GM23338 (cell line): ENCODE data around the gene ZNF331. TPM values are rescaled to one million over a fixed set of nuclear protein-coding genes. Genes with fewer than 3 reads are reported as not detected.

Experiments used
- ATAC-seq: fragments of 200-7000 bp; cut with Tn5 transposase; 3 replicates; pipeline ENCODE4 v1.9.1; 2020
- DNase-seq: peaks from one replicate; pipeline ENCODE4 v3.0.0-alpha.2; 2015; ENCODE audit warnings: low spot score
- H2AFZ ChIP-seq: fragments of 200-600 bp; sonication (generic); 2 replicates; pipeline ENCODE4 v1.8.0; 2016; ENCODE audit warnings: antibody characterized with exemption, mild to moderate bottlenecking, moderate library complexity
- H3F3A ChIP-seq: fragments of 200-600 bp; sonication (generic); replicated peaks from 2 replicates; pipeline ENCODE4 v1.8.0; 2017; ENCODE audit warnings: antibody characterized with exemption, mixed run types, low read depth
- H3K27ac ChIP-seq: fragments of 200-600 bp; sonication (generic); 2 replicates; pipeline ENCODE4 v1.6.1; 2016; ENCODE audit warnings: low read depth
- H3K27me3 ChIP-seq: fragments of 200-600 bp; sonication (generic); 2 replicates; pipeline ENCODE4 v1.8.0; 2016; ENCODE audit warnings: mild to moderate bottlenecking, mixed run types, moderate library complexity; ENCODE audit not compliant: insufficient read depth
- H3K36me3 ChIP-seq: fragments of 200-600 bp; sonication (generic); 2 replicates; pipeline ENCODE4 v1.8.0; 2016; ENCODE audit warnings: mild to moderate bottlenecking; ENCODE audit not compliant: insufficient read depth
- H3K4me1 ChIP-seq: fragments of 200-600 bp; sonication (generic); 2 replicates; pipeline ENCODE4 v1.8.0; 2016; ENCODE audit warnings: mild to moderate bottlenecking, moderate library complexity; ENCODE audit not compliant: insufficient read depth
- H3K4me2 ChIP-seq: fragments of 200-600 bp; sonication (generic); 2 replicates; pipeline ENCODE4 v1.7.1; 2017; ENCODE audit warnings: mixed run types
- H3K4me3 ChIP-seq: fragments of 200-600 bp; sonication (generic); 2 replicates; pipeline ENCODE4 v1.6.1; 2016; ENCODE audit warnings: mixed run types
- H3K79me2 ChIP-seq: fragments of 200-600 bp; sonication (generic); replicated peaks from 2 replicates; pipeline ENCODE4 v1.8.0; 2017; ENCODE audit warnings: mild to moderate bottlenecking; ENCODE audit not compliant: insufficient read depth
- H3K9me2 ChIP-seq: fragments of 200-600 bp; sonication (generic); 2 replicates; pipeline ENCODE4 v1.8.0; 2017; ENCODE audit not compliant: insufficient read depth
- H4K20me1 ChIP-seq: fragments of 200-600 bp; sonication (generic); replicated peaks from 2 replicates; pipeline ENCODE4 v1.8.0; 2017; ENCODE audit warnings: mild to moderate bottlenecking; ENCODE audit not compliant: insufficient read depth
- H3K27ac Mint-ChIP-seq: 2 replicates; pipeline ENCODE4 v1.8.0; 2020; ENCODE audit warnings: inconsistent platforms, mild to moderate bottlenecking, moderate library complexity, mixed read lengths
- H3K27me3 Mint-ChIP-seq: 3 replicates; pipeline ENCODE4 v1.8.0; 2022; ENCODE audit warnings: low read depth, mild to moderate bottlenecking, moderate library complexity, mixed read lengths, inconsistent platforms; ENCODE audit not compliant: insufficient read depth, poor library complexity
- H3K36me3 Mint-ChIP-seq: 3 replicates; pipeline ENCODE4 v1.8.0; 2021; ENCODE audit warnings: low read depth, mild to moderate bottlenecking, inconsistent platforms, moderate library complexity, mixed read lengths
- H3K4me1 Mint-ChIP-seq: 3 replicates; pipeline ENCODE4 v1.8.0; 2020; ENCODE audit warnings: mild to moderate bottlenecking, inconsistent platforms, mixed read lengths
- H3K4me3 Mint-ChIP-seq: 3 replicates; pipeline ENCODE4 v1.8.0; 2021; ENCODE audit warnings: moderate library complexity, mild to moderate bottlenecking, inconsistent platforms, mixed read lengths
- H3K9me3 Mint-ChIP-seq: 3 replicates; pipeline ENCODE4 v1.8.0; 2020; ENCODE audit warnings: moderate library complexity, mild to moderate bottlenecking, inconsistent platforms, mixed read lengths
- EZH2 ChIP-seq: fragments of 200-600 bp; sonication (generic); IDR thresholded peaks from one replicate; pipeline ENCODE4 v1.8.0; 2017; ENCODE audit warnings: antibody characterized with exemption, mild to moderate bottlenecking, low read depth; ENCODE audit not compliant: unreplicated experiment
- EZH2phosphoT487 ChIP-seq: fragments of 200-600 bp; sonication (generic); IDR thresholded peaks from one replicate; pipeline ENCODE4 v1.8.1; 2018; ENCODE audit warnings: antibody characterized with exemption; ENCODE audit not compliant: unreplicated experiment
- JUNB ChIP-seq: IDR thresholded peaks from one replicate; pipeline ENCODE4 v1.6.1; 2016; ENCODE audit warnings: antibody characterized with exemption; ENCODE audit not compliant: unreplicated experiment
- STAT1 ChIP-seq: IDR thresholded peaks from one replicate; pipeline ENCODE4 v1.6.1; 2016; ENCODE audit warnings: antibody characterized with exemption; ENCODE audit not compliant: unreplicated experiment
- ZNF331 ChIP-seq: fragments of 250-450 bp; sonication (Bioruptor Pico); IDR thresholded peaks from 2 replicates; pipeline ENCODE4 v1.5.0; 2020; ENCODE audit warnings: low read depth, mild to moderate bottlenecking, moderate library complexity
- polyA plus RNA-seq: library from polyadenylated mRNA; unstranded; fragments of >200 nt; fragmentation: Nextera tagmentation; extraction: Ambion mirVana; gene quantifications from 2 replicates; pipeline ENCODE4 v1.2.1, GENCODE V29; 2016
- total RNA-seq: library from RNA; depleted of rRNA; stranded (reverse); fragments of >200 nt; shearing (Covaris generic); gene quantifications from 2 replicates; pipeline ENCODE4 v1.2.3, GENCODE V29; 2014
- TF ChIP-seq, protein P1 (sequence below): IDR thresholded peaks from 2 replicates; pipeline ENCODE4 v1.6.1; 2016; ENCODE audit warnings: antibody characterized with exemption
- TF ChIP-seq, protein P2 (sequence below), 2 experiments: fragments of 200-600 bp in 1 of 2; sonication (generic) in 1 of 2; conservative IDR thresholded peaks; 2 replicates each; pipeline versions ENCODE4 v1.5.1 to v1.6.1; 2016 to 2017; ENCODE audit warnings: antibody characterized with exemption in 2 of 2, low read depth in 2 of 2, mild to moderate bottlenecking in 2 of 2, moderate library complexity in 1 of 2
- TF ChIP-seq, protein P3 (sequence below): IDR thresholded peaks from one replicate; pipeline ENCODE4 v1.6.1; 2018; ENCODE audit warnings: antibody characterized with exemption; ENCODE audit not compliant: unreplicated experiment

ZNF331 gene
- total and polyA plus RNA-seq, 2 experiments from 2014 or later: 36.2 to 46.5 TPM

DNA sequence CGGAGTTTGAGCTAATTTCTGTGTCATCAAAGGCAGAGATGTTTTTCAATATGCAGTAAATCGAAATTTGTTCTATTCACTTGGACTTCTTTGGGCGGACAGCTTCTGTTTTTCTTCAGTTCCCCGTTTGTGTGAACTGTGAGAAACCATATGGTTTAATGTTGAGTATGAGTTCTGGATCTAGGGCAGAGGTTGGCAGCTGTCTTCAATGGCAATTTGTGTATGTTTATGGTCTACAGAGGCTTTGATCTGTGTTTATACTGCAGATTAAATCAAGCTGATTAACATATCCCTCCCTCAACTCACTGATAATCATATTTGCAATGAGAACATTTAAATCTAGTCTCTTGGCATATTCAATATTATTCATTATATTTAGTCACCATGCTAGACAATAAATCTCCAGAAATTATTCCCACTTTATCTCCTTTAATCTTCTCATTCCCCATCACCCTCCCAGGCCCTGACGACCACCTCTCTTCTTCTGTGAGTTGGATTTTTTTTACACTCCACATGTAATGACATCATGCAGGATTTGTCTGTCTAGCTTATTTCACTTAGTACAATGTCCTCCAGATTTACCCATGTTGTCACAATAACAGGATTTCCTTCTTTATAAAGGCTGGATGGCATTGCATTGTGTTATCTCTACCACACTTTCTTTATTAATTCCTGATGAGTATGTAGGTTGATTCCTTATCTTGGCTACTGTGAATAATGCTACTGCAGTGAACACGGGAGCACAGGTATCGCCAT, 9.0 kb downstream of the ZNF331 start:
- no peak overlapping the region for H3K27ac Mint-ChIP-seq

DNA sequence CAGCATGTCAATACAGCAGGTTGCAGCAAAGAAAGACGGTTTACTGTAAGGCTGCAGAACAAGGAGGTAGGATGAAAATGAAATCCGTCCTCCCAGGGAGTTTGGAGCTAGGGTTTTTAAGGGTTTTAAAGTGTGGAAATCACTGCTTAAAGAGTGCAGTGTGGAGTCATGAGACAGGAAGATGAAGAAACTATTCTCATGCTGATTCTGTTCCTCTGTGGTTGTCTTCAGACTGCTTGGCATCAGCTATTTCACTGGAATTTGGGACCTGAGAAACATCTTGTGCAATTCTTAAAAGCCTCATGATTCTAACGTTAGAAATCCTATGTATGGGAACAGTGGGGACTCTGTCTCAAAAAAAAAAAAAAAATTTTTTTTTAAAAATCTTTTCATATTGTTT, 11.4 kb downstream of the ZNF331 start:
- Histone ChIP-seq H3K27me3 (no peaks in the 10 kb centered on the region), H3K79me2 (peaks cover 24% of the 10 kb centered on the region), H2AFZ (no peak overlapping the region), H3K4me1 (peaks cover 16% of the 10 kb centered on the region), H3K36me3 (no peaks in the 10 kb centered on the region), H3K4me2 (peak overlapping the region; percentile 46; the same call in 1 of the 2 replicates), H3K27ac (peak overlapping the region; percentile 88), H3K4me3 (no peak overlapping the region), H4K20me1 (no peaks in the 10 kb centered on the region), H3K9me2 (no peaks in the 10 kb centered on the region), H3F3A (peaks cover 13% of the 10 kb centered on the region)
- DNase-seq: peak; percentile 47
- Mint-ChIP-seq H3K4me1 (peaks cover 16% of the 10 kb centered on the region), H3K36me3 (peaks cover 5% of the 10 kb centered on the region), H3K27ac (peak overlapping the region; percentile 87), H3K27me3 (peaks cover 3% of the 10 kb centered on the region), H3K4me3 (no peak overlapping the region; the same call in 2 of the 3 replicates), H3K9me3 (no peaks in the 10 kb centered on the region)
- ATAC-seq: no peak
- TF ChIP-seq, protein P1, sequence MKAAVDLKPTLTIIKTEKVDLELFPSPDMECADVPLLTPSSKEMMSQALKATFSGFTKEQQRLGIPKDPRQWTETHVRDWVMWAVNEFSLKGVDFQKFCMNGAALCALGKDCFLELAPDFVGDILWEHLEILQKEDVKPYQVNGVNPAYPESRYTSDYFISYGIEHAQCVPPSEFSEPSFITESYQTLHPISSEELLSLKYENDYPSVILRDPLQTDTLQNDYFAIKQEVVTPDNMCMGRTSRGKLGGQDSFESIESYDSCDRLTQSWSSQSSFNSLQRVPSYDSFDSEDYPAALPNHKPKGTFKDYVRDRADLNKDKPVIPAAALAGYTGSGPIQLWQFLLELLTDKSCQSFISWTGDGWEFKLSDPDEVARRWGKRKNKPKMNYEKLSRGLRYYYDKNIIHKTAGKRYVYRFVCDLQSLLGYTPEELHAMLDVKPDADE: no peak
- TF ChIP-seq ZNF331 (CRISPR knock-in tag) (no peak), JUNB (no peak), STAT1 (no peak)
- TF ChIP-seq, protein P2, sequence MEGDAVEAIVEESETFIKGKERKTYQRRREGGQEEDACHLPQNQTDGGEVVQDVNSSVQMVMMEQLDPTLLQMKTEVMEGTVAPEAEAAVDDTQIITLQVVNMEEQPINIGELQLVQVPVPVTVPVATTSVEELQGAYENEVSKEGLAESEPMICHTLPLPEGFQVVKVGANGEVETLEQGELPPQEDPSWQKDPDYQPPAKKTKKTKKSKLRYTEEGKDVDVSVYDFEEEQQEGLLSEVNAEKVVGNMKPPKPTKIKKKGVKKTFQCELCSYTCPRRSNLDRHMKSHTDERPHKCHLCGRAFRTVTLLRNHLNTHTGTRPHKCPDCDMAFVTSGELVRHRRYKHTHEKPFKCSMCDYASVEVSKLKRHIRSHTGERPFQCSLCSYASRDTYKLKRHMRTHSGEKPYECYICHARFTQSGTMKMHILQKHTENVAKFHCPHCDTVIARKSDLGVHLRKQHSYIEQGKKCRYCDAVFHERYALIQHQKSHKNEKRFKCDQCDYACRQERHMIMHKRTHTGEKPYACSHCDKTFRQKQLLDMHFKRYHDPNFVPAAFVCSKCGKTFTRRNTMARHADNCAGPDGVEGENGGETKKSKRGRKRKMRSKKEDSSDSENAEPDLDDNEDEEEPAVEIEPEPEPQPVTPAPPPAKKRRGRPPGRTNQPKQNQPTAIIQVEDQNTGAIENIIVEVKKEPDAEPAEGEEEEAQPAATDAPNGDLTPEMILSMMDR (conservative IDR thresholded peaks at IDR 0.05; ENCODE audit: low read depth in 2 of 2): no peak
- TF ChIP-seq, protein P3, sequence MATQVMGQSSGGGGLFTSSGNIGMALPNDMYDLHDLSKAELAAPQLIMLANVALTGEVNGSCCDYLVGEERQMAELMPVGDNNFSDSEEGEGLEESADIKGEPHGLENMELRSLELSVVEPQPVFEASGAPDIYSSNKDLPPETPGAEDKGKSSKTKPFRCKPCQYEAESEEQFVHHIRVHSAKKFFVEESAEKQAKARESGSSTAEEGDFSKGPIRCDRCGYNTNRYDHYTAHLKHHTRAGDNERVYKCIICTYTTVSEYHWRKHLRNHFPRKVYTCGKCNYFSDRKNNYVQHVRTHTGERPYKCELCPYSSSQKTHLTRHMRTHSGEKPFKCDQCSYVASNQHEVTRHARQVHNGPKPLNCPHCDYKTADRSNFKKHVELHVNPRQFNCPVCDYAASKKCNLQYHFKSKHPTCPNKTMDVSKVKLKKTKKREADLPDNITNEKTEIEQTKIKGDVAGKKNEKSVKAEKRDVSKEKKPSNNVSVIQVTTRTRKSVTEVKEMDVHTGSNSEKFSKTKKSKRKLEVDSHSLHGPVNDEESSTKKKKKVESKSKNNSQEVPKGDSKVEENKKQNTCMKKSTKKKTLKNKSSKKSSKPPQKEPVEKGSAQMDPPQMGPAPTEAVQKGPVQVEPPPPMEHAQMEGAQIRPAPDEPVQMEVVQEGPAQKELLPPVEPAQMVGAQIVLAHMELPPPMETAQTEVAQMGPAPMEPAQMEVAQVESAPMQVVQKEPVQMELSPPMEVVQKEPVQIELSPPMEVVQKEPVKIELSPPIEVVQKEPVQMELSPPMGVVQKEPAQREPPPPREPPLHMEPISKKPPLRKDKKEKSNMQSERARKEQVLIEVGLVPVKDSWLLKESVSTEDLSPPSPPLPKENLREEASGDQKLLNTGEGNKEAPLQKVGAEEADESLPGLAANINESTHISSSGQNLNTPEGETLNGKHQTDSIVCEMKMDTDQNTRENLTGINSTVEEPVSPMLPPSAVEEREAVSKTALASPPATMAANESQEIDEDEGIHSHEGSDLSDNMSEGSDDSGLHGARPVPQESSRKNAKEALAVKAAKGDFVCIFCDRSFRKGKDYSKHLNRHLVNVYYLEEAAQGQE: no peak

More for the DNA sequence above, 9.0 kb downstream of the ZNF331 start:
- Histone ChIP-seq H3K4me2 (no peak overlapping the region), H3K4me3 (no peak overlapping the region), H3K27ac (peak overlapping the region; percentile 74; the same call in 1 of the 2 replicates), H3K4me1 (peaks cover 12% of the 10 kb centered on the region), H3K36me3 (no peaks in the 10 kb centered on the region; the same call in 1 of the 2 replicates), H3F3A (peaks cover 8% of the 10 kb centered on the region), H2AFZ (no peak overlapping the region), H3K27me3 (no peaks in the 10 kb centered on the region), H3K9me2 (no peaks in the 10 kb centered on the region), H4K20me1 (no peaks in the 10 kb centered on the region), H3K79me2 (peaks cover 24% of the 10 kb centered on the region)
- no peaks in the 10 kb centered on the region for H3K9me3 Mint-ChIP-seq
- ATAC-seq: no peak
- peaks cover 16% of the 10 kb centered on the region for H3K4me1 Mint-ChIP-seq
- peaks cover 8% of the 10 kb centered on the region for H3K36me3 Mint-ChIP-seq
- no peak overlapping the region for H3K4me3 Mint-ChIP-seq
- DNase-seq: no peak
- no peak for TF ChIP-seq STAT1
- TF ChIP-seq, protein P3: no peak
- TF ChIP-seq, protein P1: no peak
- TF ChIP-seq JUNB: no peak
- TF ChIP-seq EZH2: no peak
- TF ChIP-seq ZNF331 (CRISPR knock-in tag): no peak
- TF ChIP-seq EZH2phosphoT487: no peak
- H3K27me3 Mint-ChIP-seq: no peaks in the 10 kb centered on the region
